A549 (cell line): ENCODE measurements around the gene TUBB1. TPM values are rescaled to one million over a fixed set of nuclear protein-coding genes. Genes with fewer than 3 reads are reported as not detected.

Experiments used
- ATAC-seq, 2 experiments: fragments of 200-7000 bp in 1 of 2; fragments of >200 bp in 1 of 2; cut with Nextera tagmentation in 1 of 2; cut with Tn5 transposase in 1 of 2; 3 replicates each; pipeline versions ENCODE4 v1.8.0 to v1.9.1; 2018 to 2020; ENCODE audit warnings: mild to moderate bottlenecking in 1 of 2, moderate library complexity in 1 of 2
- CTCF ChIA-PET: fragments of 300-600 bp; sonication (Branson Sonifier 250); formaldehyde crosslinking; extraction: SDS; loops from one replicate; lab custom pipeline; 2021; ENCODE audit warnings: antibody characterized with exemption, inconsistent platforms; lab: Yijun Ruan, JAX
- POLR2A ChIA-PET: fragments of 350-600 bp; formaldehyde crosslinking; extraction: SDS; loops from one replicate; lab custom pipeline; 2021; ENCODE audit warnings: antibody characterized with exemption, inconsistent platforms; lab: Yijun Ruan, JAX
- DNase-seq, 2 experiments: peaks; one replicate each; pipeline versions ENCODE4 v3.0.0 to v3.0.0-alpha.2; 2011 to 2016; ENCODE audit warnings: low read depth in 1 of 2, low spot score in 1 of 2
- FAIRE-seq: peaks from 2 replicates; lab custom pipeline; 2011; peaks lifted over from hg19 to GRCh38; lab: Jason Lieb, UNC
- H3K27ac ChIP-seq, 2 experiments: fragments of >200 bp; sonication (Bioruptor Twin); formaldehyde crosslinking; 3 replicates each; pipeline ENCODE4 v1.5.1; 2016 to 2017
- H3K4me1 ChIP-seq: fragments of >200 bp; sonication (Bioruptor Twin); formaldehyde crosslinking; 3 replicates; pipeline ENCODE4 v1.6.1; 2016
- H3K4me2 ChIP-seq: fragments of >200 bp; sonication (Bioruptor Twin); formaldehyde crosslinking; 3 replicates; pipeline ENCODE4 v1.6.1; 2016
- H3K4me3 ChIP-seq: fragments of >200 bp; sonication (Bioruptor Twin); formaldehyde crosslinking; 3 replicates; pipeline ENCODE4 v1.5.1; 2016
- H3K9me3 ChIP-seq: fragments of >200 bp; sonication (Bioruptor Twin); formaldehyde crosslinking; 3 replicates; pipeline ENCODE4 v1.6.1; 2016
- CBX8 ChIP-seq: fragments of 200-600 bp; sonication (generic); IDR thresholded peaks from 2 replicates; pipeline ENCODE4 v1.6.1; 2016
- CEBPB ChIP-seq, 2 experiments: fragments of >200 bp in 1 of 2; sonication (Bioruptor Twin) in 1 of 2; formaldehyde crosslinking in 1 of 2; IDR thresholded peaks; 2 replicates each; pipeline ENCODE4 v1.6.1; 2012 to 2016
- ESRRA ChIP-seq: fragments of 150-350 bp; IDR thresholded peaks from 2 replicates; pipeline ENCODE4 v1.6.1; 2014; ENCODE audit warnings: mild to moderate bottlenecking, low read length, borderline replicate concordance
- FOSB ChIP-seq: fragments of 250-450 bp; sonication (Bioruptor Pico); IDR thresholded peaks from 2 replicates; pipeline ENCODE4 v1.5.0; 2020; ENCODE audit warnings: mild to moderate bottlenecking, moderate library complexity
- FOSL2 ChIP-seq, 2 experiments: fragments of 450-650 bp in 1 of 2; fragments of >200 bp in 1 of 2; sonication (Bioruptor Twin) in 1 of 2; formaldehyde crosslinking; IDR thresholded peaks; 2 replicates each; pipeline versions ENCODE4 v1.5.0 to v1.6.1; 2016 to 2020; ENCODE audit warnings: mild to moderate bottlenecking in 1 of 2, moderate library complexity in 1 of 2
- GATA3 ChIP-seq: IDR thresholded peaks from 2 replicates; pipeline ENCODE4 v1.6.1; 2012; ENCODE audit warnings: borderline replicate concordance
- HDAC2 ChIP-seq: fragments of 200-600 bp; sonication (generic); IDR thresholded peaks from 2 replicates; pipeline ENCODE4 v1.6.1; 2016
- HEYL ChIP-seq: fragments of 250-450 bp; sonication (Bioruptor Pico); IDR thresholded peaks from 2 replicates; pipeline ENCODE4 v1.8.0; 2021; ENCODE audit warnings: mild to moderate bottlenecking, moderate library complexity
- HOXA7 ChIP-seq: fragments of 250-450 bp; sonication (Bioruptor Pico); IDR thresholded peaks from 2 replicates; pipeline ENCODE4 v1.5.0; 2020; ENCODE audit warnings: mild to moderate bottlenecking, moderate library complexity
- HOXB13 ChIP-seq: fragments of 250-450 bp; sonication (Bioruptor Pico); IDR thresholded peaks from 2 replicates; pipeline ENCODE4 v1.5.0; 2020; ENCODE audit warnings: low read depth, mild to moderate bottlenecking, moderate library complexity
- HOXB5 ChIP-seq: fragments of 250-450 bp; sonication (Bioruptor Pico); IDR thresholded peaks from 2 replicates; pipeline ENCODE4 v1.5.0; 2020; ENCODE audit warnings: mild to moderate bottlenecking, moderate library complexity
- JUN ChIP-seq, 2 experiments: fragments of >200 bp; sonication (Bioruptor Twin); formaldehyde crosslinking; IDR thresholded peaks; 2 replicates in 1 of 2; 3 replicates in 1 of 2; pipeline ENCODE4 v1.6.1; 2016 to 2017
- JUNB ChIP-seq: fragments of >200 bp; sonication (Bioruptor Twin); formaldehyde crosslinking; IDR thresholded peaks from 2 replicates; pipeline ENCODE4 v1.6.1; 2016
- MYC ChIP-seq: IDR thresholded peaks from 2 replicates; pipeline ENCODE4 v1.6.1; 2012; ENCODE audit warnings: mild to moderate bottlenecking, inconsistent platforms, low read length, improper control_type of control experiment, borderline replicate concordance
- PHF8 ChIP-seq: fragments of 200-600 bp; sonication (generic); IDR thresholded peaks from 2 replicates; pipeline ENCODE4 v1.6.1; 2016; ENCODE audit warnings: low read depth, mild to moderate bottlenecking, antibody characterized with exemption, moderate library complexity, borderline replicate concordance
- POLR2A ChIP-seq: IDR thresholded peaks from 2 replicates; pipeline ENCODE4 v1.6.1; 2012; ENCODE audit warnings: mild to moderate bottlenecking, low read length
- RARB ChIP-seq: fragments of 250-450 bp; sonication (Bioruptor Pico); IDR thresholded peaks from 2 replicates; pipeline ENCODE4 v1.8.0; 2021; ENCODE audit warnings: mild to moderate bottlenecking, moderate library complexity
- SREBF2 ChIP-seq: fragments of 450-650 bp; IDR thresholded peaks from 2 replicates; pipeline ENCODE4 v1.6.1; 2014; ENCODE audit warnings: mild to moderate bottlenecking, moderate library complexity
- ZNF302 ChIP-seq: fragments of 250-450 bp; sonication (Bioruptor Pico); IDR thresholded peaks from 2 replicates; pipeline ENCODE4 v1.9.0; 2021; ENCODE audit warnings: inconsistent platforms, mild to moderate bottlenecking, moderate library complexity
- ZSCAN20 ChIP-seq: fragments of 250-450 bp; sonication (Bioruptor Pico); IDR thresholded peaks from 2 replicates; pipeline ENCODE4 v1.8.0; 2022; ENCODE audit warnings: mild to moderate bottlenecking, moderate library complexity
- WGBS: methylation state at CpG from one replicate; pipeline ENCODE4 v1.1.6; 2017; ENCODE audit errors: missing lambda C conversion rate; 5-methylcytosine and 5-hydroxymethylcytosine counted together
- polyA plus RNA-seq, 4 experiments: library from polyadenylated mRNA; depleted of rRNA in 3 of 4; stranded (reverse); fragments of >200 nt; fragmentation: RNase III in 1 of 4; extraction: RNeasy Plus Mini Kit Qiagen cat#74134 plus additional on column Dnase treatment in 1 of 4; gene quantifications; 2 replicates in 3 of 4; 3 replicates in 1 of 4; pipeline ENCODE4 v1.2.3, GENCODE V29; 2011 to 2017
- TF ChIP-seq, protein P1 (sequence below): fragments of >200 bp; sonication (Bioruptor Twin); formaldehyde crosslinking; IDR thresholded peaks from 2 replicates; pipeline ENCODE4 v1.6.1; 2016
- TF ChIP-seq, protein P2 (sequence below): fragments of >200 bp; sonication (Bioruptor Twin); formaldehyde crosslinking; IDR thresholded peaks from 3 replicates; pipeline ENCODE4 v1.5.1; 2016
- TF ChIP-seq, protein P3 (sequence below): fragments of 450-650 bp; IDR thresholded peaks from 2 replicates; pipeline ENCODE4 v1.6.1; 2014; ENCODE audit warnings: antibody characterized with exemption
- TF ChIP-seq, protein P4 (sequence below): fragments of 150-350 bp; IDR thresholded peaks from 2 replicates; pipeline ENCODE4 v1.6.1; 2014; ENCODE audit warnings: low read depth, mild to moderate bottlenecking, low read length
- TF ChIP-seq, protein P5 (sequence below): IDR thresholded peaks from 2 replicates; pipeline ENCODE4 v1.6.1; 2012
- TF ChIP-seq, protein P6 (sequence below): IDR thresholded peaks from 2 replicates; pipeline ENCODE4 v1.6.1; 2012; ENCODE audit warnings: low read depth, borderline replicate concordance
- TF ChIP-seq, protein P7 (sequence below): fragments of 250-450 bp; sonication (Bioruptor Pico); IDR thresholded peaks from 2 replicates; pipeline ENCODE4 v1.5.0; 2020; ENCODE audit warnings: low read depth, mild to moderate bottlenecking, moderate library complexity
- TF ChIP-seq, protein P8 (sequence below): fragments of >200 bp; sonication (Bioruptor Twin); formaldehyde crosslinking; IDR thresholded peaks from 3 replicates; pipeline ENCODE4 v1.6.1; 2016

TUBB1 gene
- polyA plus RNA-seq, 2 of the 4 experiments (the other 2 are of a cell fraction), result 0.03 TPM; not detected in 1

DNA sequence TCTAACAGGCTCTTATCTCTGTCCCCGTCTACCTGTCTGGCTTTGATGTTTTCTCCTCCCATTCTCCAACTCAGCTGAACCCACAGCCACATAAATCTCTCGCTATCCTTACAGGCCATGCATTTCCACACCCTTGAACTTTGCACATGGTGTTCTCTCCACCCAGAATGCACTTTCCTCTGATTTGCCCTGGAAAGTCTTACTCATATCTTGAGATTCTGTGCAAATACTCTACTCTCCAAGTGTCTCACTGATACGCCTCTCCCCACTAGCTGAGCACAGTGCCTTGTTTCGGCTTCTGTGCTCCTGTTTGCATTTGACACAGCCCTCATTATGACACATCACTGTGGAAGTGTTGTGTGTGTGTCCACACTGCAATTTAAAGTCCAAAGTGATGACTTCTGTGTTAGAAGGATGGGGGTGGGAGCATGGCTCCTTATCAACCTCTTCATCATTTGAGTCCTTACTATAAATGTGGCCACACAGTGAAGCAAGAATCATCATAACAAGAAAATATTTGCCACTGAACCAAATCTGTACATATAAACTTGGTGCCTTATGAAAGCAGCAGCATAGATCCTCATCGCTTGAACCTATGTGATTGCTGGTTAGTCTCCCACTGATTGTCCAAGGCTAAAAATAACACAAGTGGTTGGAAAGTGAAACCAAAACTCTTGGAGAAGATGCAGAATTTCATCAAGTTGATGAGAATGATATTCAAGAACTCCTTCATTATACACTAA lies 28.9 kb downstream of the TUBB1 start:
- TF ChIP-seq SREBF2, result no peak
- TF ChIP-seq ZNF302 (CRISPR knock-in tag), result no peak
- no peak for TF ChIP-seq HEYL (CRISPR knock-in tag)
- no peak; the same call in 1 of the 2 replicates for TF ChIP-seq FOSL2 (IDR thresholded peaks at IDR 0.05)
- TF ChIP-seq FOSL2 (CRISPR knock-in tag; IDR thresholded peaks at IDR 0.05), result peak; percentile 67
- TF ChIP-seq MYC, result no peak
- no peak for TF ChIP-seq CBX8
- no peak for TF ChIP-seq HDAC2
- TF ChIP-seq, protein P1, sequence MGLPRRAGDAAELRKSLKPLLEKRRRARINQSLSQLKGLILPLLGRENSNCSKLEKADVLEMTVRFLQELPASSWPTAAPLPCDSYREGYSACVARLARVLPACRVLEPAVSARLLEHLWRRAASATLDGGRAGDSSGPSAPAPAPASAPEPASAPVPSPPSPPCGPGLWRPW, result no peak
- peak; percentile 19; the same call in 1 of the 2 replicates for TF ChIP-seq JUNB
- no peak for TF ChIP-seq CEBPB (IDR thresholded peaks at IDR 0.05)
- TF ChIP-seq, protein P2, sequence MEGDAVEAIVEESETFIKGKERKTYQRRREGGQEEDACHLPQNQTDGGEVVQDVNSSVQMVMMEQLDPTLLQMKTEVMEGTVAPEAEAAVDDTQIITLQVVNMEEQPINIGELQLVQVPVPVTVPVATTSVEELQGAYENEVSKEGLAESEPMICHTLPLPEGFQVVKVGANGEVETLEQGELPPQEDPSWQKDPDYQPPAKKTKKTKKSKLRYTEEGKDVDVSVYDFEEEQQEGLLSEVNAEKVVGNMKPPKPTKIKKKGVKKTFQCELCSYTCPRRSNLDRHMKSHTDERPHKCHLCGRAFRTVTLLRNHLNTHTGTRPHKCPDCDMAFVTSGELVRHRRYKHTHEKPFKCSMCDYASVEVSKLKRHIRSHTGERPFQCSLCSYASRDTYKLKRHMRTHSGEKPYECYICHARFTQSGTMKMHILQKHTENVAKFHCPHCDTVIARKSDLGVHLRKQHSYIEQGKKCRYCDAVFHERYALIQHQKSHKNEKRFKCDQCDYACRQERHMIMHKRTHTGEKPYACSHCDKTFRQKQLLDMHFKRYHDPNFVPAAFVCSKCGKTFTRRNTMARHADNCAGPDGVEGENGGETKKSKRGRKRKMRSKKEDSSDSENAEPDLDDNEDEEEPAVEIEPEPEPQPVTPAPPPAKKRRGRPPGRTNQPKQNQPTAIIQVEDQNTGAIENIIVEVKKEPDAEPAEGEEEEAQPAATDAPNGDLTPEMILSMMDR, result no peak
- TF ChIP-seq HOXA7 (CRISPR knock-in tag), result no peak
- peak; percentile 41; the same call in 1 of the 2 replicates for TF ChIP-seq GATA3
- TF ChIP-seq ESRRA, result no peak
- TF ChIP-seq, protein P3, sequence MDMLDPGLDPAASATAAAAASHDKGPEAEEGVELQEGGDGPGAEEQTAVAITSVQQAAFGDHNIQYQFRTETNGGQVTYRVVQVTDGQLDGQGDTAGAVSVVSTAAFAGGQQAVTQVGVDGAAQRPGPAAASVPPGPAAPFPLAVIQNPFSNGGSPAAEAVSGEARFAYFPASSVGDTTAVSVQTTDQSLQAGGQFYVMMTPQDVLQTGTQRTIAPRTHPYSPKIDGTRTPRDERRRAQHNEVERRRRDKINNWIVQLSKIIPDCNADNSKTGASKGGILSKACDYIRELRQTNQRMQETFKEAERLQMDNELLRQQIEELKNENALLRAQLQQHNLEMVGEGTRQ, result no peak
- TF ChIP-seq FOSB (CRISPR knock-in tag), result no peak
- TF ChIP-seq HOXB5, result no peak
- TF ChIP-seq, protein P4, sequence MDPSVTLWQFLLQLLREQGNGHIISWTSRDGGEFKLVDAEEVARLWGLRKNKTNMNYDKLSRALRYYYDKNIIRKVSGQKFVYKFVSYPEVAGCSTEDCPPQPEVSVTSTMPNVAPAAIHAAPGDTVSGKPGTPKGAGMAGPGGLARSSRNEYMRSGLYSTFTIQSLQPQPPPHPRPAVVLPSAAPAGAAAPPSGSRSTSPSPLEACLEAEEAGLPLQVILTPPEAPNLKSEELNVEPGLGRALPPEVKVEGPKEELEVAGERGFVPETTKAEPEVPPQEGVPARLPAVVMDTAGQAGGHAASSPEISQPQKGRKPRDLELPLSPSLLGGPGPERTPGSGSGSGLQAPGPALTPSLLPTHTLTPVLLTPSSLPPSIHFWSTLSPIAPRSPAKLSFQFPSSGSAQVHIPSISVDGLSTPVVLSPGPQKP, result no peak
- no peak; a peak in 1 of 5 replicates for TF ChIP-seq JUN (IDR thresholded peaks at IDR 0.05)
- TF ChIP-seq, protein P5, sequence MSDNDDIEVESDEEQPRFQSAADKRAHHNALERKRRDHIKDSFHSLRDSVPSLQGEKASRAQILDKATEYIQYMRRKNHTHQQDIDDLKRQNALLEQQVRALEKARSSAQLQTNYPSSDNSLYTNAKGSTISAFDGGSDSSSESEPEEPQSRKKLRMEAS, result peak; percentile 36; the same call in 1 of the 2 replicates
- H3K4me1 ChIP-seq, result peaks cover 20% of the 10 kb centered on the region
- CTCF ChIA-PET, result no interaction called here
- DNase-seq (peak; percentile 35 to 74), ATAC-seq (peak; percentile 86 to 94), FAIRE-seq (no peak)
- peak overlapping the region; percentile 65 to 68; a peak in 5 of 6 replicates for H3K27ac ChIP-seq
- H3K4me3 ChIP-seq, result peak overlapping the region; percentile 13; the same call in 1 of the 3 replicates
- no peaks in the 10 kb centered on the region for H3K9me3 ChIP-seq
- 21% methylated on average over 5 of the region's 5 CpGs for WGBS
- H3K4me2 ChIP-seq, result peak overlapping the region; percentile 66
- POLR2A ChIA-PET, result interaction anchor here (1.0 kb wide), 1 partner anchor 16 kb away, joined by 3 read pairs; the partner anchor contains the start of gene ATP5F1E

DNA sequence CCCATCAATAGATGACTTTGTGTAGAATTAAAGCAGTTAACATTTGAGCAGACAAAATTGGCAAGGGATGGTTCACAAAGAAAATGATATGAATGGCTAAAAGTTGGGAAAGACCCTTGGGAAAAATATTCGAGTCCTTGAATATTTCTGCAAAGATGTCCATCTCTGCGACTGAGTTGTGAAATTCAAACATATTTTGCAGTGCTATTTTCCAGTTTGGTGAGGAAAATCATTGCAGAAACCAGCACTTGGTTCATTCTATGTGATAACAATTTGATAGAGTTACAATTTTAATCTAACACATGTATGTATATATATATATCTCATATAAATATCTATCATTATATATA lies 29.4 kb downstream of the TUBB1 start:
- CTCF ChIA-PET, result interaction anchor here (0.9 to 1.6 kb wide), 3 partner anchors 14 to 355 kb away, joined by 3 read pairs; no protein-coding TSS in a partner anchor
- H3K27ac ChIP-seq, result peak overlapping the region; percentile 34 to 65; a peak in 3 of 6 replicates
- WGBS, result 28% methylated on average over 2 of the region's 2 CpGs
- ATAC-seq (no peak), DNase-seq (no peak), FAIRE-seq (no peak)
- H3K4me3 ChIP-seq, result peak overlapping the region; percentile 13; the same call in 1 of the 3 replicates
- H3K4me2 ChIP-seq, result peak overlapping the region; percentile 66
- POLR2A ChIA-PET, result no interaction called here
- H3K9me3 ChIP-seq, result no peaks in the 10 kb centered on the region
- peaks cover 16% of the 10 kb centered on the region for H3K4me1 ChIP-seq
- no peak for TF ChIP-seq JUNB
- TF ChIP-seq HOXB13, result no peak
- TF ChIP-seq, protein P6, sequence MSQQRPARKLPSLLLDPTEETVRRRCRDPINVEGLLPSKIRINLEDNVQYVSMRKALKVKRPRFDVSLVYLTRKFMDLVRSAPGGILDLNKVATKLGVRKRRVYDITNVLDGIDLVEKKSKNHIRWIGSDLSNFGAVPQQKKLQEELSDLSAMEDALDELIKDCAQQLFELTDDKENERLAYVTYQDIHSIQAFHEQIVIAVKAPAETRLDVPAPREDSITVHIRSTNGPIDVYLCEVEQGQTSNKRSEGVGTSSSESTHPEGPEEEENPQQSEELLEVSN, result no peak
- TF ChIP-seq, protein P7, sequence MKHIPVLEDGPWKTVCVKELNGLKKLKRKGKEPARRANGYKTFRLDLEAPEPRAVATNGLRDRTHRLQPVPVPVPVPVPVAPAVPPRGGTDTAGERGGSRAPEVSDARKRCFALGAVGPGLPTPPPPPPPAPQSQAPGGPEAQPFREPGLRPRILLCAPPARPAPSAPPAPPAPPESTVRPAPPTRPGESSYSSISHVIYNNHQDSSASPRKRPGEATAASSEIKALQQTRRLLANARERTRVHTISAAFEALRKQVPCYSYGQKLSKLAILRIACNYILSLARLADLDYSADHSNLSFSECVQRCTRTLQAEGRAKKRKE (CRISPR knock-in tag), result no peak
- no peak for TF ChIP-seq PHF8
- TF ChIP-seq POLR2A, result no peak
- no peak for TF ChIP-seq CEBPB (IDR thresholded peaks at IDR 0.05)
- TF ChIP-seq ZSCAN20, result no peak
- TF ChIP-seq, protein P5, result no peak
- TF ChIP-seq, protein P8, sequence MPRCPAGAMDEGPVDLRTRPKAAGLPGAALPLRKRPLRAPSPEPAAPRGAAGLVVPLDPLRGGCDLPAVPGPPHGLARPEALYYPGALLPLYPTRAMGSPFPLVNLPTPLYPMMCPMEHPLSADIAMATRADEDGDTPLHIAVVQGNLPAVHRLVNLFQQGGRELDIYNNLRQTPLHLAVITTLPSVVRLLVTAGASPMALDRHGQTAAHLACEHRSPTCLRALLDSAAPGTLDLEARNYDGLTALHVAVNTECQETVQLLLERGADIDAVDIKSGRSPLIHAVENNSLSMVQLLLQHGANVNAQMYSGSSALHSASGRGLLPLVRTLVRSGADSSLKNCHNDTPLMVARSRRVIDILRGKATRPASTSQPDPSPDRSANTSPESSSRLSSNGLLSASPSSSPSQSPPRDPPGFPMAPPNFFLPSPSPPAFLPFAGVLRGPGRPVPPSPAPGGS, result no peak
- TF ChIP-seq ZNF302 (CRISPR knock-in tag), result no peak
- no peak for TF ChIP-seq RARB (CRISPR knock-in tag)
- TF ChIP-seq GATA3, result no peak
